Measurements from ENCODE around the gene PXMP2.

DNA sequence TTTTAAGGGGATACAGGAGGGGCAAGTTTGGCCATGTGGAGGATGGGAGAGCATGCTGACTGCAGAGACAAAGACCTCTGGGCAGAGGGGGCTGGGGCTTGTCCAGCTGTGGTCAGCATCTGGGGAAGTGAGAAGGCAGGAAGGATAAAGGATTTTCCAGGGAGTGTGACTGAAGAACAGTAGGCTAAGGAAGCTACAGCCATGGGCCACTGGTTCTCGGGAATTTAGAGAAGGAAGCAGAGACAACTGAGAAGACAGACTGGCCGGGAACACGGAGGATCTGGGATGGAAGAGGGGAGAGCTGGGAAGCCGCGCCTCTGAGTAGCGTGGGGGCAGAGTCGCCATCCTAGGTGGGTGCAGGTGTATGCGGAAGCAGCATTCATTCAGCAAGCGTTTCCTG is 16.3 kb downstream of the PXMP2 start:
- TF ChIP-seq, protein P1, sequence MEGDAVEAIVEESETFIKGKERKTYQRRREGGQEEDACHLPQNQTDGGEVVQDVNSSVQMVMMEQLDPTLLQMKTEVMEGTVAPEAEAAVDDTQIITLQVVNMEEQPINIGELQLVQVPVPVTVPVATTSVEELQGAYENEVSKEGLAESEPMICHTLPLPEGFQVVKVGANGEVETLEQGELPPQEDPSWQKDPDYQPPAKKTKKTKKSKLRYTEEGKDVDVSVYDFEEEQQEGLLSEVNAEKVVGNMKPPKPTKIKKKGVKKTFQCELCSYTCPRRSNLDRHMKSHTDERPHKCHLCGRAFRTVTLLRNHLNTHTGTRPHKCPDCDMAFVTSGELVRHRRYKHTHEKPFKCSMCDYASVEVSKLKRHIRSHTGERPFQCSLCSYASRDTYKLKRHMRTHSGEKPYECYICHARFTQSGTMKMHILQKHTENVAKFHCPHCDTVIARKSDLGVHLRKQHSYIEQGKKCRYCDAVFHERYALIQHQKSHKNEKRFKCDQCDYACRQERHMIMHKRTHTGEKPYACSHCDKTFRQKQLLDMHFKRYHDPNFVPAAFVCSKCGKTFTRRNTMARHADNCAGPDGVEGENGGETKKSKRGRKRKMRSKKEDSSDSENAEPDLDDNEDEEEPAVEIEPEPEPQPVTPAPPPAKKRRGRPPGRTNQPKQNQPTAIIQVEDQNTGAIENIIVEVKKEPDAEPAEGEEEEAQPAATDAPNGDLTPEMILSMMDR (IDR thresholded peaks at IDR 0.05) = no peak
- TF ChIP-seq POLR2A (IDR thresholded peaks at IDR 0.05) = no peak

All from uterus (tissue), 2 donors.